K562 (cell line): Measurements from ENCODE around the gene MYOZ1. TPM values are rescaled to one million over a fixed set of nuclear protein-coding genes. Genes with fewer than 3 reads are reported as not detected.

Experiments used
- ATF7 ChIP-seq: fragments of 450-650 bp; IDR thresholded peaks from 2 replicates; pipeline ENCODE4 v1.7.1; 2014; ENCODE audit warnings: mild to moderate bottlenecking, moderate library complexity
- CBX1 ChIP-seq: sonication (generic); IDR thresholded peaks from 2 replicates; pipeline ENCODE4 v1.6.1; 2016; ENCODE audit warnings: antibody characterized with exemption, low read depth, mild to moderate bottlenecking
- CBX2 ChIP-seq: fragments of 200-600 bp; sonication (generic); IDR thresholded peaks from one replicate; pipeline ENCODE4 v1.6.1; 2012; ENCODE audit warnings: mild to moderate bottlenecking, low read length, inconsistent platforms; ENCODE audit not compliant: insufficient read depth, poor library complexity, severe bottlenecking
- DIDO1 ChIP-seq: fragments of 450-650 bp; IDR thresholded peaks from 2 replicates; pipeline ENCODE4 v1.6.1; 2016; ENCODE audit warnings: low read depth, missing biosample characterization, missing genetic modification characterization
- ETV5 ChIP-seq: sonication (generic); formaldehyde crosslinking; IDR thresholded peaks from 2 replicates; pipeline ENCODE4 v1.4.0; 2020; ENCODE audit warnings: low read depth, mild to moderate bottlenecking, missing genetic modification reagents
- GABPB1 ChIP-seq: sonication (generic); formaldehyde crosslinking; IDR thresholded peaks from 2 replicates; pipeline ENCODE4 v1.8.0; 2022; ENCODE audit warnings: mild to moderate bottlenecking, missing genetic modification reagents
- HBP1 ChIP-seq: fragments of 450-650 bp; formaldehyde crosslinking; IDR thresholded peaks from 2 replicates; pipeline ENCODE4 v1.4.0; 2022; ENCODE audit warnings: missing genetic modification characterization
- HOMEZ ChIP-seq: fragments of 250-450 bp; sonication (Bioruptor Pico); IDR thresholded peaks from 2 replicates; pipeline ENCODE4 v1.4.0; 2020; ENCODE audit warnings: mild to moderate bottlenecking, moderate library complexity
- LARP7 ChIP-seq: fragments of 450-650 bp; IDR thresholded peaks from 2 replicates; pipeline ENCODE4 v1.6.1; 2016
- MBD2 ChIP-seq: sonication (generic); IDR thresholded peaks from 2 replicates; pipeline ENCODE4 v1.6.1; 2016; ENCODE audit warnings: low read depth, borderline replicate concordance
- MCM3 ChIP-seq: fragments of 450-650 bp; IDR thresholded peaks from 2 replicates; pipeline ENCODE4 v1.6.1; 2016
- MED1 ChIP-seq: sonication (generic); formaldehyde crosslinking; IDR thresholded peaks from 2 replicates; pipeline ENCODE4 v1.8.1; 2023; ENCODE audit warnings: missing genetic modification reagents, borderline replicate concordance
- MIER1 ChIP-seq: fragments of 450-650 bp; IDR thresholded peaks from 2 replicates; pipeline ENCODE4 v1.6.1; 2016; ENCODE audit warnings: antibody characterized with exemption, mild to moderate bottlenecking, low read depth
- NONO ChIP-seq, 2 experiments: fragments of 200-400 bp in 1 of 2; fragments of 450-650 bp in 1 of 2; formaldehyde crosslinking in 1 of 2; IDR thresholded peaks; 2 replicates each; pipeline ENCODE4 v1.6.1; 2017; ENCODE audit warnings: low read depth in 2 of 2, mild to moderate bottlenecking in 2 of 2, moderate library complexity in 2 of 2, low read length in 1 of 2
- NR2C2 ChIP-seq, 2 experiments: fragments of 200-800 bp in 1 of 2; sonication (Bioruptor generic) in 1 of 2; sonication (generic) in 1 of 2; formaldehyde crosslinking in 1 of 2; IDR thresholded peaks; 2 replicates each; pipeline versions ENCODE4 v1.6.1 to v1.8.0; 2016 to 2022; ENCODE audit warnings: mild to moderate bottlenecking in 1 of 2, missing compliant biosample characterization in 1 of 2, missing genetic modification characterization in 1 of 2, missing genetic modification reagents in 1 of 2
- NRF1 ChIP-seq, 2 experiments: fragments of 450-650 bp; IDR thresholded peaks in 1 of 2; conservative IDR thresholded peaks in 1 of 2; 2 replicates each; pipeline ENCODE4 v1.6.1; 2014; ENCODE audit warnings: mild to moderate bottlenecking in 2 of 2
- PHF20 ChIP-seq: fragments of 450-650 bp; IDR thresholded peaks from 2 replicates; pipeline ENCODE4 v1.6.1; 2018; ENCODE audit not compliant: partially characterized antibody
- POLR2AphosphoS2 ChIP-seq: IDR thresholded peaks from 2 replicates; pipeline ENCODE4 v1.6.1; 2012; ENCODE audit warnings: low read length, improper control_type of control experiment
- TAF7 ChIP-seq: fragments of 450-650 bp; IDR thresholded peaks from 2 replicates; pipeline ENCODE4 v1.6.1; 2016; ENCODE audit warnings: missing genetic modification characterization, missing compliant biosample characterization
- TBP ChIP-seq: optimal IDR thresholded peaks from 2 replicates; pipeline ENCODE3; 2011; ENCODE audit warnings: low read depth, low read length, improper control_type of control experiment
- ZBTB7A ChIP-seq: IDR thresholded peaks from 2 replicates; pipeline ENCODE4 v1.6.1; 2011; ENCODE audit warnings: low read depth, mild to moderate bottlenecking, low read length, moderate library complexity, borderline replicate concordance; ENCODE audit not compliant: control insufficient read depth
- ZNF124 ChIP-seq: sonication (generic); formaldehyde crosslinking; IDR thresholded peaks from 2 replicates; pipeline ENCODE4 v1.8.1; 2022; ENCODE audit warnings: missing genetic modification reagents
- ZNF253 ChIP-seq: fragments of 250-450 bp; sonication (Bioruptor Pico); conservative IDR thresholded peaks from 2 replicates; pipeline ENCODE4 v1.6.1; 2021; ENCODE audit warnings: mild to moderate bottlenecking
- ZNF780A ChIP-seq: fragments of 250-450 bp; sonication (Bioruptor Pico); IDR thresholded peaks from 2 replicates; pipeline ENCODE4 v1.5.0; 2021; ENCODE audit warnings: mild to moderate bottlenecking
- polyA plus RNA-seq, 8 experiments: library from polyadenylated mRNA; depleted of rRNA in 4 of 8; stranded (reverse) in 5 of 8; unstranded in 3 of 8; fragments of >200 nt; fragmentation: Nextera tagmentation in 2 of 8; fragmentation: Illumina TruSeq in 1 of 8; extraction: Ambion mirVana in 2 of 8; extraction: Trizol in 1 of 8; gene quantifications; 2 replicates each; pipeline versions ENCODE4 v1.2.1 to v1.2.3, GENCODE V29; 2011 to 2014; ENCODE audit warnings: inconsistent platforms in 1 of 8, missing spikeins in 1 of 8
- total RNA-seq, 7 experiments: library from RNA; depleted of rRNA in 6 of 7; stranded (reverse); fragments of >200 nt in 6 of 7; fragmentation: Illumina TruSeq in 2 of 7; extraction: Trizol in 2 of 7; gene quantifications; 2 replicates each; pipeline versions ENCODE4 v1.2.1 to v1.2.3, GENCODE V29; 2011 to 2021; ENCODE audit warnings: low replicate concordance in 1 of 7
- TF ChIP-seq, protein P1 (sequence below): sonication (generic); formaldehyde crosslinking; IDR thresholded peaks from 2 replicates; pipeline ENCODE4 v1.8.0; 2022; ENCODE audit warnings: missing genetic modification reagents, mild to moderate bottlenecking, moderate library complexity, borderline replicate concordance

Gene MYOZ1
- total and polyA plus RNA-seq, 9 of the 15 experiments (the other 6 are each of a cell fraction or from before 2014, with no cell fraction given) = 0.03 to 0.18 (median 0.07) TPM; not detected in 5

DNA sequence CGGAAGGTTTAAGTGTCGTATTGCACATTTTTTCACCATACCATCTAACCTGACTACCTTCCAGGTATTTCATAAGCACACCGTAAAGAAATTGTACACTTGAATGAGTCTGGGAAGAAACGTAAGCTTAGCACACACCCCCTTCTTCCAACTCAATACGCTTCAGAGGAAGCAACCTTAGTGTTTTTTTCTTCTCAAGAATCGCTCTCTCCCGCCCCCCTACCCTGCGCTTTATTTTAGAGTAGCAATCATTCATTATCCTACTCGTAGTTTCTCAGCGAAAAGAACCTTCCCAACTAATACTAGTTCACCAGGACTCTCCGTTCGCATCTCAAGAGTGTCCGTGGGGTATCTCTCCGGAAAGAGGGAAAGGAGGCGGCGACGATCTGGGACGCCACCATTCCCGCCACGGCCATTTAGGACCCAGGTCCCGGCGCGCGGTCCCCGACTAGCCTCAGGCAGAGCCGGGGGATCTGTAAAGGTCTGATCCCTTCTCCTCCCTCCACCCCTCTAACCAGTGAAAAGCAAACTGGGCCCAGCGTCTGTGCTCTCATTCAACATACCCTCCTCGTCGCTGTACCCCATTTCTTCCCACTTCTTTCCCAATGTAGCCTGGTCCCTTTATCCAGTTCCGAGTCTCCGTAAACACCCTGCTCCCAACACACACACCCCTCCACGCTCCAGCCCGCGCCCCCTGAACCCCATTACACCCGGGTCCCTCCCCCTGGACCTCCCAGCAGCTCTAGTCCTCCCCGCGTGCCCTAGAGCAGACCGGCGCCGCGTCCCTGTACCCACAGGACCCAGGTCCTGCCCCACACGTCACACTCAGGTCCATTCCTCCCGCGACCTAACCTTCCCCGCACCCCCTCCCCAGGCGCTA lies 16.0 kb downstream of the MYOZ1 start (continued):
- no peak for TF ChIP-seq MED1
- no peak for TF ChIP-seq MCM3
- peak; percentile 91 for TF ChIP-seq HBP1 (CRISPR knock-in tag)
- peak; percentile 23; the same call in 1 of the 2 replicates for TF ChIP-seq DIDO1 (tag)
- peak; percentile 50; the same call in 1 of the 2 replicates for TF ChIP-seq ZBTB7A
- no peak for TF ChIP-seq CBX2
- no peak for TF ChIP-seq POLR2AphosphoS2
- no peak for TF ChIP-seq CBX1
- no peak for TF ChIP-seq ETV5 (CRISPR knock-in tag)
- no peak for TF ChIP-seq MBD2
- TF ChIP-seq TBP = peak; percentile 49
- no peak for TF ChIP-seq NRF1 (conservative IDR thresholded peaks at IDR 0.05 in 1 of 2, IDR thresholded peaks at IDR 0.05 in 1 of 2)
- no peak for TF ChIP-seq ZNF780A (CRISPR knock-in tag)
- no peak for TF ChIP-seq HOMEZ (CRISPR knock-in tag)
- TF ChIP-seq NONO (IDR thresholded peaks at IDR 0.05; ENCODE audit: low read depth in 2 of 2, low read length in 1 of 2) = no peak
- TF ChIP-seq LARP7 = peak; percentile 96; the same call in 1 of the 2 replicates
- peak; percentile 44; the same call in 1 of the 2 replicates for TF ChIP-seq TAF7
- 0 out of 2 replicates have a peak, but pooled peaks have one; percentile 46 for TF ChIP-seq ZNF124
- TF ChIP-seq GABPB1 (CRISPR knock-in tag) = peak; percentile 50
- peak; percentile 44; the same call in 1 of the 2 replicates for TF ChIP-seq MIER1
- TF ChIP-seq, protein P1, sequence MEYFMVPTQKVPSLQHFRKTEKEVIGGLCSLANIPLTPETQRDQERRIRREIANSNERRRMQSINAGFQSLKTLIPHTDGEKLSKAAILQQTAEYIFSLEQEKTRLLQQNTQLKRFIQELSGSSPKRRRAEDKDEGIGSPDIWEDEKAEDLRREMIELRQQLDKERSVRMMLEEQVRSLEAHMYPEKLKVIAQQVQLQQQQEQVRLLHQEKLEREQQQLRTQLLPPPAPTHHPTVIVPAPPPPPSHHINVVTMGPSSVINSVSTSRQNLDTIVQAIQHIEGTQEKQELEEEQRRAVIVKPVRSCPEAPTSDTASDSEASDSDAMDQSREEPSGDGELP = no peak
- peak; percentile 11; the same call in 1 of the 2 replicates for TF ChIP-seq ATF7
- no peak for TF ChIP-seq NR2C2 (CRISPR knock-in tag; IDR thresholded peaks at IDR 0.05)
- peak; percentile 60 for TF ChIP-seq NR2C2 (tag; IDR thresholded peaks at IDR 0.05)
- no peak for TF ChIP-seq ZNF253 (CRISPR knock-in tag)
- peak; percentile 49 for TF ChIP-seq PHF20
